Motor neuron (in vitro differentiated cells): ENCODE data around the gene TMEM125. TPM values are rescaled to one million over a fixed set of nuclear protein-coding genes. Genes with fewer than 3 reads are reported as not detected.

Experiments
- ATAC-seq, 8 experiments: fragments of 200-7000 bp; cut with Tn5 transposase; replicated peaks in 6 of 8; 2 replicates each; pipeline ENCODE4 v1.8.0; 2021; ENCODE audit warnings: mild to moderate bottlenecking in 8 of 8, moderate library complexity in 8 of 8
- H3K27ac ChIP-seq, 2 donors: fragments of 250-450 bp; sonication (Bioruptor Pico); 2 replicates each; pipeline ENCODE4 v1.9.0; 2021; ENCODE audit warnings: antibody characterized with exemption in 2 of 2, mild to moderate bottlenecking in 2 of 2, moderate library complexity in 1 of 2
- H3K4me1 ChIP-seq, 2 donors: fragments of 250-450 bp; sonication (Bioruptor Pico); replicated peaks in 1 of 2; 2 replicates each; pipeline ENCODE4 v1.6.1; 2021; ENCODE audit warnings: antibody characterized with exemption in 2 of 2, mild to moderate bottlenecking in 2 of 2, moderate library complexity in 1 of 2
- H3K4me3 ChIP-seq, 5 donors: fragments of 250-450 bp; sonication (Bioruptor Pico); 2 replicates each; pipeline ENCODE4 v1.9.0; 2021; ENCODE audit warnings: antibody characterized with exemption in 5 of 5, mild to moderate bottlenecking in 5 of 5, moderate library complexity in 4 of 5
- WGBS, 10 experiments: fragments of 450-650 bp; shearing (Covaris generic); methylation state at CpG; one replicate each; pipeline ENCODE4 v1.0.0; 2022; 5-methylcytosine and 5-hydroxymethylcytosine counted together
- in situ Hi-C, 9 experiments: fragments of 400-800 bp; cut with MboI; loops; one replicate each; pipeline ENCODE4 v1.15.0; 2021; ENCODE audit warnings: low sequenced_read_pairs in 9 of 9, low pct_unique_long_range_greater_than_20kb in 2 of 9; ENCODE audit not compliant: unreplicated experiment in 9 of 9
- total RNA-seq, 8 experiments: library from RNA; unstranded; fragments of 300-600 nt; gene quantifications; 2 replicates each; pipeline versions ENCODE4 v1.2.3 to v1.2.4, GENCODE V29; 2022

The TMEM125 gene
- total RNA-seq, 8 experiments from 2014 or later: 0.11 to 4.7 (median 0.34) TPM; not detected in 4

GRCh38 chr1:43235040-43235439, 34.7 kb upstream of the TMEM125 start:
- in situ Hi-C loops: loop anchor here in 7 of 9 experiments (10.0 to 25.0 kb wide), 3 partner anchors 130 to 177 kb away; partner anchors contain the start of genes MED8 (in 2 of the 7), SZT2 (in 2 of the 7) and ELOVL1 (in 1 of the 7)
- no peak for ATAC-seq
- no peaks in the 10 kb centered on the region for H3K4me1 ChIP-seq
- H3K4me3 ChIP-seq: no peak overlapping the region
- 51 to 93% (median 74%) methylated on average over 2 to 8 of the region's 8 CpGs for WGBS, 10 experiments
- no peak overlapping the region for H3K27ac ChIP-seq

DNA sequence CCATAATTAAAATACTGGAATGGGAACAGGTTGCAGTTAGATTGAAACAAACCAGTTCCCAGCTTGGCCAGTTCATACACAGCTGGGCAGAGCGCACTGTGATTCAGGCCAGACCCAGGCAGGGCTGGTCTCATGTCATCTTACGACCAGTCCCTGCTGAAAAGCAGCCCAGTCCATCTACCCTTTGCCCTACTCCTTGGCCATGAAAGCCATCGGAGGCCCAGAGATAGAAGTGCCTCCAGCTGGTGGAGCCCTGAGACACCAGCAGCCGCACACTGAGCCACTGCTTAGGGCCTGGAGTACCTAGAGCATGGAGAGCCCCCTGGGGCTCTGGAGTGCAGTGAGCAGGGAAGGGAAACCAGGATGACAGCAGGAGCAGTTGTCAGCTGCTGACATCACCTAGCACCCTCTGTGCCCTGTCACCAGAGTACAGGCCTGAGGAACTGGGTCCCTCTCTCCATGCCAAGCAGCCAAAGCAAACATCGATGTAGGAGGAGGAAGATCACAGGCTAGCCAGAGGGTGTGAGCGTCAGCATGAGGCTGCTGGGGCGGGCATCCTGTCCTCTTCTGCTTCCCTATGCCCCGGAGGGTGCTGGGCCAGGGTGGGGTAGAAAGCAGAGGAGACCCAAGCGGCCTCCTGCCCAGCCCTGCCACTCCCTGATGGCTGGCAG, 34.2 kb upstream of the TMEM125 start:
- Histone ChIP-seq H3K4me3 (no peak overlapping the region), H3K27ac (no peak overlapping the region), H3K4me1 (no peaks in the 10 kb centered on the region)
- 54 to 100% (median 72%) methylated on average over 2 to 8 of the region's 9 CpGs; no CpG with 5 or more reads in 4 of the 10 experiments for WGBS, 10 experiments
- ATAC-seq: peak in 5 of 8 experiments; percentile 16 to 69 (median 38)
- in situ Hi-C loops: loop anchor here in 7 of 9 experiments (10.0 to 25.0 kb wide), 3 partner anchors 129 to 177 kb away; partner anchors contain the start of genes MED8 (in 2 of the 7), SZT2 (in 2 of the 7) and ELOVL1 (in 1 of the 7)

GRCh38 chr1:43237121-43237520, 32.7 kb upstream of the TMEM125 start:
- H3K4me3 ChIP-seq: no peak overlapping the region
- H3K4me1 ChIP-seq: no peaks in the 10 kb centered on the region
- ATAC-seq: peak in 3 of 8 experiments; percentile 15 to 68 (median 17)
- in situ Hi-C loops: loop anchor here in 7 of 9 experiments (10.0 to 25.0 kb wide), 3 partner anchors 128 to 175 kb away; partner anchors contain the start of genes MED8 (in 2 of the 7), SZT2 (in 2 of the 7) and ELOVL1 (in 1 of the 7)
- H3K27ac ChIP-seq: no peak overlapping the region
- 63 to 100% (median 83%) methylated on average over 1 of the region's 1 CpG; no CpG with 5 or more reads in 5 of the 10 experiments for WGBS, 10 experiments

GRCh38 chr1:43238085-43238484, 31.7 kb upstream of the TMEM125 start:
- WGBS, 10 experiments: 0 to 22% (median 7%) methylated on average over 1 to 4 of the region's 5 CpGs; no CpG with 5 or more reads in 1 of the 10 experiments
- H3K4me3 ChIP-seq: no peak overlapping the region
- no peaks in the 10 kb centered on the region for H3K4me1 ChIP-seq
- H3K27ac ChIP-seq: no peak overlapping the region
- peak; percentile 68 to 90 (median 88) for ATAC-seq
- in situ Hi-C loops: loop anchor here in 7 of 9 experiments (10.0 to 25.0 kb wide), 3 partner anchors 127 to 174 kb away; partner anchors contain the start of genes MED8 (in 2 of the 7), SZT2 (in 2 of the 7) and ELOVL1 (in 1 of the 7)

DNA sequence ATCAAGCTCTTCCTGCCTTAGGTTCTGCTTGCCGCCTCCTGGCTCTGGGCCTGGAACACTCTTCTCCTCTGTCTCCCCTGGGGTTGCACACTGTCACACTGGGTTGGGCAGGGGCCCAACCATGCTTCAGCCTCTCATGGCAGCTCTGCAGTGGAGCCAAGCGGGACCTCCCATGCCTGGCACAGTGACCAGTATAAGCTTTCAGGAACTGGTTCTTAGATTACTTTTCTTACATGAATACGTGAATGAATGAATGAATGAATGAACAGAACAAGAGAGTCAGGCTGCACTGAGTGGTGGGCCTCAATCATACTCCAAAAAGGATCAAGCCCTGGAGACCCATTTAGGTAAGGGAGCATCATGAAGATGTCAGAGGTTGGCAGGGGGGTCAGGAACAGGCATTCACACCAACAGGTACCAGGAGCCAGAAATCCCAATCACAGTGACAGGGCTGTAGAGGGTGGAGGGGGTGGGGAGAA, 30.8 kb upstream of the TMEM125 start:
- no peak overlapping the region for H3K27ac ChIP-seq
- no peak for ATAC-seq
- in situ Hi-C loops: loop anchor here in 7 of 9 experiments (10.0 to 25.0 kb wide), 3 partner anchors 126 to 173 kb away; partner anchors contain the start of genes MED8 (in 2 of the 7), SZT2 (in 2 of the 7) and ELOVL1 (in 1 of the 7)

GRCh38 chr1:43239484-43239883, 30.3 kb upstream of the TMEM125 start:
- ATAC-seq: no peak
- peaks cover 4 to 9% of the 10 kb centered on the region in 2 donors for H3K4me1 ChIP-seq
- in situ Hi-C loops: loop anchor here in 7 of 9 experiments (10.0 to 25.0 kb wide), 3 partner anchors 125 to 173 kb away; partner anchors contain the start of genes MED8 (in 2 of the 7), SZT2 (in 2 of the 7) and ELOVL1 (in 1 of the 7)
- no peak overlapping the region for H3K27ac ChIP-seq
- no peak overlapping the region for H3K4me3 ChIP-seq
- 20 to 91% (median 53%) methylated on average over 1 to 2 of the region's 3 CpGs; no CpG with 5 or more reads in 1 of the 10 experiments for WGBS, 10 experiments

More for the DNA sequence above, 30.8 kb upstream of the TMEM125 start:
- Histone ChIP-seq H3K4me3 (no peak overlapping the region), H3K4me1 (peaks cover 2 to 8% of the 10 kb centered on the region in 2 donors)
- WGBS, 10 experiments: 84 to 100% (median 100%) methylated on average over 1 to 3 of the region's 3 CpGs; no CpG with 5 or more reads in 2 of the 10 experiments

GRCh38 chr1:43241413-43241836, 28.4 kb upstream of the TMEM125 start:
- in situ Hi-C loops: loop anchor here in 6 of 9 experiments (25.0 kb wide), 2 partner anchors 146 to 171 kb away; partner anchors contain the start of genes MED8 (in 2 of the 6) and SZT2 (in 2 of the 6)
- peak in 3 of 8 experiments; percentile 27 to 65 (median 33) for ATAC-seq
- H3K4me3 ChIP-seq: no peak overlapping the region
- WGBS, 10 experiments: 24 to 67% (median 54%) methylated on average over 1 to 5 of the region's 6 CpGs; no CpG with 5 or more reads in 2 of the 10 experiments
- no peak overlapping the region for H3K27ac ChIP-seq
- H3K4me1 ChIP-seq: peaks cover 4 to 9% of the 10 kb centered on the region in 2 donors

GRCh38 chr1:43243299-43243698, 26.5 kb upstream of the TMEM125 start:
- no peak overlapping the region for H3K4me3 ChIP-seq
- peaks cover 4 to 9% of the 10 kb centered on the region in 2 donors for H3K4me1 ChIP-seq
- no peak overlapping the region for H3K27ac ChIP-seq
- WGBS, 10 experiments: 0 to 100% (median 78%) methylated on average over 1 to 6 of the region's 6 CpGs; no CpG with 5 or more reads in 3 of the 10 experiments
- ATAC-seq: peak in 1 of 8 experiments; percentile 46
- in situ Hi-C loops: loop anchor here in 6 of 9 experiments (25.0 kb wide), 2 partner anchors 144 to 169 kb away; partner anchors contain the start of genes MED8 (in 2 of the 6) and SZT2 (in 2 of the 6)

DNA sequence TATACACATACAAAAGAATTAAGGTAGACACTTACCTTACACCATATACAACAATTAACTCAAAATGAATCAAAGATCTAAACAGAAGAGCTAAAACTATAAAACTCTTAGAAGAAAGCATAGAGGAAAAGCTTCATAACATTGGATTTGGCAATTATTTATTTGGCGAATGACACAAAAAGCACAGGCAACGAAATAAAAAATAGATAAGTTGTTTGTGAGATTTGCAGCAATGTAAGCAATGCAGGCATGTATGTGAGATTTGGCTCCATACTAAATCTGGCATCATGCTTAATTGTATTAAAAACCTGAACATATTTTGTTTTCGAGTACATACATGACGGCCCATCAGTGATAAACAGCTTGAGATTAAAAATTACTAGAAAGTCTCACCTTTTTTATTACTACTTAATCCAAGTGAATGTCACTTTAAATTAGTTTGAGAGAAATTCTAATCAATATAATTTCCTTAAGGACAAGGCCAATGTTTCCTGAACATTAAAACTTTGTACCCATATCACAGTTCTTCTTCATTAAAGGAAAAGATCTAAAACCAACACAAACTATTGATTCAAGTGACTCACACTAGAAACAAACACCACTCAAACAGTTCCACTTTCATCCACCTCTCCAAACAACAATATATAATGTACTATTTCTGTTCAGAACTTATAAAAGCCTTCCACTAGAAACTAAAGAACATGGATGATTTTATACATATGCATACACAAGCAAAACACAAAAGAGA, 23.1 kb upstream of the TMEM125 start:
- Histone ChIP-seq H3K4me1 (peaks cover 4 to 9% of the 10 kb centered on the region in 2 donors), H3K27ac (no peak overlapping the region), H3K4me3 (no peak overlapping the region)
- WGBS, 10 experiments: 68 to 100% (median 94%) methylated on average over 1 to 4 of the region's 4 CpGs
- no peak for ATAC-seq
- in situ Hi-C loops: loop anchor here in 6 of 9 experiments (25.0 kb wide), 2 partner anchors 141 to 166 kb away; partner anchors contain the start of genes MED8 (in 2 of the 6) and SZT2 (in 2 of the 6)

DNA sequence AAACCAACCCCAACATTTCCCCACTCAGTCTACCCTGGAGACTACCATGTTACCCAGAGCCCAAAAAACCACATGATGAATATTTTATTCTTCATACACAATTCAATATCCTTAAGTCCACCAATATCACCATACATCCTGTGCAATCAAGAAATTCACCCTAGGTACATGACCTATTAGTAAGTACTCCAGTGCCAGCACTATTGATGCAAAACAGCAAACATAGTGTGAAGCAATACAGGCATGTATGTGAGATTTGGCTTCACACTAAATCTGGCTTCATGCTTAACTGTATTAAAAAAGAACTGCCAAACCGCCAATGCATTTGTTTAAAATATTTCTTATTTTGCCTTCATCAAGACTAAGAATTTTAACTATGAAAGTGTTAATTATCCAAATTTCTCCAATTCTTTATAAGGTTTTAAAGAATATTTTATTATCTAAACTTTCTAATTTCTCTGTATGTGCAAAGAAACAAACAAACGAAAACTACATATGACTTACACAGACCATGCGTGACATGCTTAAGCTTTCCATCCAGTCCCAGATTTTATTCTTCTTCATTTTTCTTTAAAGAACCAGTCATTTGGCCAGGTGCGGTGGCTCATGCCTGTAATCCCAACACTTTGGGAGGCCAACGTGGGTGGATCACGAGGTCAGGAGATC, 22.4 kb upstream of the TMEM125 start:
- no peak for ATAC-seq
- H3K4me3 ChIP-seq: no peak overlapping the region
- 44 to 96% (median 82%) methylated on average over 2 to 6 of the region's 6 CpGs for WGBS, 10 experiments
- no peak overlapping the region for H3K27ac ChIP-seq
- in situ Hi-C loops: loop anchor here in 6 of 9 experiments (25.0 kb wide), 2 partner anchors 140 to 165 kb away; partner anchors contain the start of genes MED8 (in 2 of the 6) and SZT2 (in 2 of the 6)
- peaks cover 4 to 9% of the 10 kb centered on the region in 2 donors for H3K4me1 ChIP-seq

GRCh38 chr1:43250351-43250761, 19.4 kb upstream of the TMEM125 start:
- no peaks in the 10 kb centered on the region for H3K4me1 ChIP-seq
- ATAC-seq: no peak
- in situ Hi-C loops: no loop called here

More at GRCh38 chr1:43250351-43250761, 19.4 kb upstream of the TMEM125 start:
- H3K4me3 ChIP-seq: no peak overlapping the region
- no peak overlapping the region for H3K27ac ChIP-seq
- 0 to 82% (median 63%) methylated on average over 1 to 3 of the region's 3 CpGs; no CpG with 5 or more reads in 1 of the 10 experiments for WGBS, 10 experiments
